Ecto neural progenitor cell (in vitro differentiated cells): ENCODE measurements around the gene ACBD4.
A peak's percentile ranks its signal among the peaks of the same experiment; 100 is the strongest.

Experiments used
- DNase-seq: peaks from one replicate; pipeline ENCODE4 v3.0.0-alpha.2; 2018; ENCODE audit warnings: low spot score

ACBD4 gene

GRCh38 chr17:45136846-45137560 lies 1.5 kb downstream of the ACBD4 start:
- DNase-seq, result no peak

GRCh38 chr17:45137561-45138305 lies 2.2 kb downstream of the ACBD4 start:
- DNase-seq, result no peak

- DNase-seq, result peak; percentile 76
Measured at GRCh38 chr17:45138911-45139532, 3.5 kb downstream of the ACBD4 start.

GRCh38 chr17:45139533-45139920 lies 4.0 kb downstream of the ACBD4 start:
- no peak for DNase-seq

GRCh38 chr17:45143094-45143670 lies 7.7 kb downstream of the ACBD4 start:
- DNase-seq, result no peak

- DNase-seq, result peak; percentile 81
Measured at GRCh38 chr17:45143767-45144198, 8.3 kb downstream of the ACBD4 start.

- DNase-seq, result peak; percentile 67
Measured at GRCh38 chr17:45144199-45145034, 8.9 kb downstream of the ACBD4 start.

GRCh38 chr17:45145035-45145389 lies 9.5 kb downstream of the ACBD4 start:
- peak; percentile 59 for DNase-seq

- no peak for DNase-seq
Measured at GRCh38 chr17:45146166-45146565, 10.7 kb downstream of the ACBD4 start.

GRCh38 chr17:45146592-45146889 lies 11.1 kb downstream of the ACBD4 start:
- no peak for DNase-seq

- no peak for DNase-seq
Measured at GRCh38 chr17:45146890-45147580, 11.5 kb downstream of the ACBD4 start.

GRCh38 chr17:45147581-45148182 lies 12.2 kb downstream of the ACBD4 start:
- DNase-seq, result peak; percentile 93

GRCh38 chr17:45148183-45149036 lies 12.9 kb downstream of the ACBD4 start, which contains the start of gene HEXIM1:
TSS of gene HEXIM1 (plus strand) at chr17:45148475. CDS start at chr17:45149191, 716 bp downstream.
- DNase-seq, result peak; percentile 100

GRCh38 chr17:45149037-45149668 lies 13.7 kb downstream of the ACBD4 start:
- DNase-seq, result peak; percentile 96

- peak; percentile 76 for DNase-seq
Measured at GRCh38 chr17:45149669-45150664, 14.5 kb downstream of the ACBD4 start.

- DNase-seq, result no peak
Measured at GRCh38 chr17:45150911-45151809, 15.7 kb downstream of the ACBD4 start.

- DNase-seq, result no peak
Measured at GRCh38 chr17:45155029-45155428, 19.5 kb downstream of the ACBD4 start.
